ENCODE data around the gene EI24. TPM values are rescaled to one million over a fixed set of nuclear protein-coding genes. Genes with fewer than 3 reads are reported as not detected.

The EI24 gene
- total and polyA plus RNA-seq, 2 of the 8 experiments (the other 6 are each of a cell fraction or from before 2014, with no cell fraction given), result 135 to 264 TPM

DNA sequence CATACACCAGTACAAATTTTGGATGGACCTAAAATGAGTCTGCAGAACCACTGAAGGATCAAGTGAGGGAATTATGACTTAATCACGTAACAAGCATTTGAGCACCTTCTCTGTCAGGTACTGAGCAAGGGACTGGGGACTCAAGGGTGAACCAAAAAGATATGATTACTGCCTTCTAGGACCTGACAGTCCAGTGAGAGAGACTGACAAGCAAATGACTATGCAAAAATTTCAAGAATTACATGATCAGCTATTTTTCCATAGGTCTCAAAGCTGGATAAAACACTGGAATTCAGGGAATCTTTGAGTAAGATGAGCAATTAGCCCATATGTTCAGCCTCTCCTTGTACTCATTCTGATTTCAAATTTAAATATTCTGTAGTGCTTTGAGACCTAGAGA, 18.2 kb downstream of the EI24 start:
- no peak overlapping the region for H4K91ac ChIP-seq (replicated peaks; ENCODE audit: insufficient read length, low read length)
- H3K9ac ChIP-seq (replicated peaks in 1 of 4; ENCODE audit: extremely low read depth in 1 of 4, low read depth in 3 of 4, low read length in 3 of 4), result no peak overlapping the region; a peak in 1 of 7 replicates
- no peak overlapping the region for H3K4me2 ChIP-seq (ENCODE audit: insufficient read depth in 1 of 2, low read depth in 2 of 2, low read length in 2 of 2)
- H3K56ac ChIP-seq (replicated peaks; ENCODE audit: insufficient read length, low read depth, low read length), result no peak overlapping the region
- ChIA-PET POLR2A (ENCODE audit: partially characterized antibody) (interaction anchor here (1.1 kb wide), 1 partner anchor 17 kb away, joined by 5 read pairs; no protein-coding TSS in a partner anchor), CTCF (ENCODE audit: partially characterized antibody) (interaction anchor here (1.1 kb wide), 1 partner anchor 158 kb away, joined by 3 read pairs; no protein-coding TSS in a partner anchor)
- H3K4me1 ChIP-seq (replicated peaks in 1 of 4; ENCODE audit: control insufficient read depth in 3 of 4, insufficient read depth in 4 of 4, low read length in 3 of 4), result peaks cover 0 to 2% (median 0%) of the 10 kb centered on the region in 4 experiments; a peak in 1 of 7 replicates
- H2BK12ac ChIP-seq (ENCODE audit: low read depth, low read length), result no peak overlapping the region
- H3K23ac ChIP-seq (ENCODE audit: insufficient read length), result no peak overlapping the region
- H2BK5ac ChIP-seq (ENCODE audit: low read depth, low read length), result no peak overlapping the region
- no peaks in the 10 kb centered on the region for H3K79me2 ChIP-seq (ENCODE audit: control insufficient read depth in 1 of 2, insufficient read depth in 2 of 2, low read length in 2 of 2)
- H3K4ac ChIP-seq (replicated peaks; ENCODE audit: insufficient read length, low read depth, low read length), result no peak overlapping the region
- H4K20me1 ChIP-seq (replicated peaks in 1 of 2; ENCODE audit: control insufficient read depth in 1 of 2, insufficient read depth in 2 of 2, low read length in 2 of 2), result no peaks in the 10 kb centered on the region
- H2BK15ac ChIP-seq (ENCODE audit: low read length), result no peak overlapping the region
- H3K4me3 ChIP-seq (ENCODE audit: extremely low read depth in 1 of 4, insufficient read depth in 2 of 4, low read depth in 3 of 4, low read length in 4 of 4), result no peak overlapping the region
- no peak overlapping the region for H2AK5ac ChIP-seq (ENCODE audit: low read depth, low read length)
- H3K36me3 ChIP-seq (ENCODE audit: control insufficient read depth in 2 of 4, insufficient read depth in 4 of 4, low read length in 3 of 4), result peaks cover 6 to 20% (median 12%) of the 10 kb centered on the region in 4 experiments
- no peak overlapping the region for H2AFZ ChIP-seq (ENCODE audit: low read length)
- WGBS, 2 experiments (ENCODE audit: extremely low coverage in 1 of 2, insufficient coverage in 1 of 2, insufficient read length in 1 of 2, insufficient replicate concordance in 2 of 2, low coverage in 1 of 2, low lambda C conversion rate in 2 of 2, missing lambda C conversion rate in 1 of 2), result 100% methylated on average over 1 of the region's 1 CpG; no CpG with 5 or more reads in 1 of the 2 experiments
- no peak overlapping the region for H3K18ac ChIP-seq (ENCODE audit: extremely low read depth, low read length)
- FAIRE-seq, result no peak
- H3K27ac ChIP-seq (ENCODE audit: low read depth, low read length), result no peak overlapping the region
- H4K8ac ChIP-seq (ENCODE audit: extremely low read depth, insufficient read depth, low read length), result no peak overlapping the region
- no peaks in the 10 kb centered on the region for H3K79me1 ChIP-seq (ENCODE audit: low read depth, low read length)
- H2BK120ac ChIP-seq (replicated peaks; ENCODE audit: low read depth, low read length), result no peak overlapping the region
- H2BK20ac ChIP-seq (ENCODE audit: low read length), result no peak overlapping the region
- no peak overlapping the region for H4K5ac ChIP-seq (ENCODE audit: insufficient read length, low read depth, low read length)
- peaks cover 3% of the 10 kb centered on the region; the same call in 1 of the 2 replicates for H3K23me2 ChIP-seq (ENCODE audit: low read depth, low read length)
- H3K27me3 ChIP-seq (replicated peaks in 1 of 4; ENCODE audit: control insufficient read depth in 3 of 4, extremely low read depth in 1 of 4, insufficient read depth in 3 of 4, low read length in 3 of 4), result no peaks in the 10 kb centered on the region
- no peak overlapping the region for H3K14ac ChIP-seq (ENCODE audit: insufficient read length)
- H3K9me3 ChIP-seq (ENCODE audit: insufficient read depth in 2 of 2, low read depth in 1 of 2, low read length in 1 of 2), result no peaks in the 10 kb centered on the region
- DNase-seq (ENCODE audit: low read depth in 1 of 2, low spot score in 2 of 2), result no peak
- TF ChIP-seq RAD21 (IDR thresholded peaks at IDR 0.05 in 1 of 2, conservative IDR thresholded peaks at IDR 0.05 in 1 of 2; ENCODE audit: low read depth in 2 of 2, low read length in 2 of 2), result no peak
- TF ChIP-seq RFX5 (IDR thresholded peaks at IDR 0.05; ENCODE audit: borderline replicate concordance, low read depth, low read length), result no peak
- no peak for TF ChIP-seq NANOG (IDR thresholded peaks at IDR 0.05; ENCODE audit: insufficient read depth, low read depth, low read length, poor library complexity, severe bottlenecking)
- TF ChIP-seq NRF1 (IDR thresholded peaks at IDR 0.05; ENCODE audit: low read depth, low read length), result no peak
- no peak for TF ChIP-seq CHD1 (IDR thresholded peaks at IDR 0.05; ENCODE audit: low read depth, low read length)
- no peak for TF ChIP-seq SIN3A (conservative IDR thresholded peaks at IDR 0.05 in 1 of 2, IDR thresholded peaks at IDR 0.05 in 1 of 2; ENCODE audit: low read depth in 1 of 2, low read length in 2 of 2)
- TF ChIP-seq SP2 (IDR thresholded peaks at IDR 0.05; ENCODE audit: low read length), result no peak
- no peak for TF ChIP-seq CHD2 (IDR thresholded peaks at IDR 0.05; ENCODE audit: low read length)
- no peak for TF ChIP-seq YY1 (IDR thresholded peaks at IDR 0.05; ENCODE audit: low read depth, low read length)
- TF ChIP-seq POLR2AphosphoS5 (IDR thresholded peaks at IDR 0.05; ENCODE audit: low read depth, low read length), result no peak
- no peak for TF ChIP-seq TAF7 (optimal IDR thresholded peaks at IDR 0.05; ENCODE audit: borderline replicate concordance, low read depth, low read length)
- no peak for TF ChIP-seq CREB1 (IDR thresholded peaks at IDR 0.05)

Measured in H1 (cell line).